CD4-positive, alpha-beta T cell (primary cell): ENCODE data around the gene FA2H. TPM values are rescaled to one million over a fixed set of nuclear protein-coding genes. Genes with fewer than 3 reads are reported as not detected.

Experiments
- ATAC-seq: fragments of 200-7000 bp; cut with Tn5 transposase; one replicate; pipeline ENCODE4 v1.10.0; 2022; ENCODE audit warnings: mild to moderate bottlenecking; ENCODE audit not compliant: poor library complexity
- CTCF ChIA-PET: fragments of 350-600 bp; sonication (Branson Sonifier 250); formaldehyde crosslinking; loops from one replicate; lab custom pipeline; 2021; ENCODE audit warnings: antibody characterized with exemption, inconsistent platforms; lab: Charles Lee
- POLR2A ChIA-PET: fragments of 350-600 bp; sonication (Branson Sonifier 250); formaldehyde crosslinking; loops from one replicate; lab custom pipeline; 2021; ENCODE audit warnings: antibody characterized with exemption, inconsistent platforms; lab: Charles Lee
- DNase-seq, 14 experiments: peaks; one replicate each; pipeline ENCODE4 v3.0.0-alpha.2; 2013 to 2020; ENCODE audit warnings: mixed read lengths in 2 of 14
- H3K27ac ChIP-seq, 2 donors: one replicate each; pipeline versions ENCODE4 v1.5.1 to v1.7.0; 2013; ENCODE audit warnings: low read length in 2 of 2, low read depth in 1 of 2, mild to moderate bottlenecking in 1 of 2
- H3K27me3 ChIP-seq, 2 experiments: 1 replicate in 1 of 2; 2 replicates in 1 of 2; pipeline versions ENCODE4 v1.6.1 to v1.7.0; 2013; ENCODE audit warnings: low read length in 2 of 2, control low read depth in 1 of 2, mild to moderate bottlenecking in 1 of 2, moderate library complexity in 1 of 2; ENCODE audit not compliant: insufficient read depth in 2 of 2, control insufficient read depth in 1 of 2
- H3K36me3 ChIP-seq: one replicate; pipeline ENCODE4 v1.6.1; 2013; ENCODE audit warnings: low read length, control low read depth; ENCODE audit not compliant: insufficient read depth
- H3K4me1 ChIP-seq: one replicate; pipeline ENCODE4 v1.6.1; 2013; ENCODE audit warnings: low read length, control low read depth; ENCODE audit not compliant: insufficient read depth
- H3K4me3 ChIP-seq: one replicate; pipeline ENCODE4 v1.5.1; 2013; ENCODE audit warnings: mild to moderate bottlenecking, low read length, moderate library complexity
- H3K9me3 ChIP-seq, 2 experiments: 1 replicate in 1 of 2; 2 replicates in 1 of 2; pipeline versions ENCODE4 v1.6.1 to v1.7.0; 2013; ENCODE audit warnings: low read length in 2 of 2, mild to moderate bottlenecking in 2 of 2, control low read depth in 1 of 2, moderate library complexity in 1 of 2; ENCODE audit not compliant: control insufficient read depth in 1 of 2, insufficient read depth in 1 of 2
- H3K27ac Mint-ChIP-seq: one replicate; pipeline ENCODE4 v1.8.0; 2020; ENCODE audit warnings: mixed read lengths
- H3K27me3 Mint-ChIP-seq: one replicate; pipeline ENCODE4 v1.8.0; 2021; ENCODE audit warnings: mixed read lengths
- H3K36me3 Mint-ChIP-seq: one replicate; pipeline ENCODE4 v1.8.0; 2021; ENCODE audit warnings: low read depth, mixed read lengths
- H3K4me1 Mint-ChIP-seq: one replicate; pipeline ENCODE4 v1.8.0; 2021; ENCODE audit warnings: low read depth, mixed read lengths
- H3K4me3 Mint-ChIP-seq: one replicate; pipeline ENCODE4 v1.8.0; 2020; ENCODE audit warnings: mild to moderate bottlenecking, mixed read lengths
- H3K9me3 Mint-ChIP-seq: one replicate; pipeline ENCODE4 v1.8.0; 2020; ENCODE audit warnings: mixed read lengths
- intact Hi-C, 2 experiments: fragments of 100-400 bp; cut with DNase I in 1 of 2; cut with micrococcal nuclease in 1 of 2; formaldehyde crosslinking; loops; one replicate each; pipeline versions ENCODE4 v1.15.1 to v1.9.0; 2023 to 2025; cut with DNase I, micrococcal nuclease
- polyA plus RNA-seq, 2 donors: library from polyadenylated mRNA; unstranded; fragments of 120-200 nt; gene quantifications; one replicate each; pipeline ENCODE4 v1.2.1, GENCODE V29; 2013
- total RNA-seq, 174 experiments: library from RNA in 2 of 174; stranded (reverse) in 2 of 174; gene quantifications; one replicate each; pipeline ENCODE4 v1.2.3 and lab custom pipeline; 2021 to 2026
- TF ChIP-seq, protein P1 (sequence below): fragments of 200-600 bp; IDR thresholded peaks from one replicate; pipeline ENCODE4 v1.8.0; 2022; ENCODE audit warnings: antibody characterized with exemption, mild to moderate bottlenecking

The FA2H gene
- total RNA-seq (not detected), total RNA-seq (lab: John Stamatoyannopoulos, UW) (0 to 0.52 (median 0) reads per million in 172 experiments)
- 0.15 TPM for polyA plus RNA-seq (2013, experiment 1 of 2)
- polyA plus RNA-seq (2013, experiment 2 of 2), result 0.52 TPM

DNA sequence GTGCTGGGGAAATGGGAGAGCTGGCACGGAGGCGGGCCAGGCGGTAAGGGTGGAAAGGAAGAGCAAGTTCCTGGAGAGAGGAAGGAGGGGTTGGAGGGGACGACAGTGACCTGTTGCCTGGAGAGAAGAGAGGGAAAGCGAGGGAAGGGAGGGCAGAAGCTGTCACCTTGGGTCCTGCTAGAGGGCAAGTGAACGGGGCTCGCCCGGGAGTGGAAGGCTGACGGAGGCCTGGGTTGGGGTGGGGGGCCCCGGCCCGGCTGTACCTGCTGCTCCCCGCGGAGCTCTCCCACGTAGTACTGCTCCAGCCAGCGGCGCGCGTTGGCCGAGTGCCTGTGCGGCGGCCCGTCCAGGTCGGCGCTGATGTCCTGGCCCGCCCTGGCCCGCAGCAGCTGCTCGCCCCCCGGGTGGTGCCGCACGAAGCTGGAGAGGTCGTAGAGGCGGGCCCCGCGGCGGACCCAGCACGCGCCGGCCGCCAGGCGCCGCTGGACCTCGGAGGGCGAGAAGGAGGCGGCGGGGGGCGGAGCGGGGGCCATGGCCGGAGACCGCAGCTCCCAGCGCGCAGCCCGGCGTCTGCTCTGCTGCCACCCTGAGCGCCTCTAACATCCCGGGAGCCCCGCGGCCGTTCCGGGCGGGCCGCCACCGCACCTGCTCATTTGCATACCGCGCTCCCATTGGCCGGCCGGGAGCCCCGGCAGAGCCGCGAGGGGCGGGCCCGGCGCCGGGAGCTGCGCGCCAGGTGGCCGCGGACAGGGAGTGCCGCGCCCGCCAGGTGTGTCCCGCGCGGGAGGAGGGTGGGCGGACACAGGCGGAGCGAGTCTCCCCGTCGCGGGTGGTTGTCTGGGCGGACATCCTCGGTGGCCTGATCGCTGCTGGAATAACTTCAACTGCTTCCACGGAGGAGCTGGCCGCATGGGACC is at the start of gene FA2H:
Gene FA2H (minus strand): TSS at position 598 of the 917 bp plus-strand sequence. CDS start 65 bp downstream, at position 533.
- no peaks in the 10 kb centered on the region for H3K36me3 Mint-ChIP-seq

DNA sequence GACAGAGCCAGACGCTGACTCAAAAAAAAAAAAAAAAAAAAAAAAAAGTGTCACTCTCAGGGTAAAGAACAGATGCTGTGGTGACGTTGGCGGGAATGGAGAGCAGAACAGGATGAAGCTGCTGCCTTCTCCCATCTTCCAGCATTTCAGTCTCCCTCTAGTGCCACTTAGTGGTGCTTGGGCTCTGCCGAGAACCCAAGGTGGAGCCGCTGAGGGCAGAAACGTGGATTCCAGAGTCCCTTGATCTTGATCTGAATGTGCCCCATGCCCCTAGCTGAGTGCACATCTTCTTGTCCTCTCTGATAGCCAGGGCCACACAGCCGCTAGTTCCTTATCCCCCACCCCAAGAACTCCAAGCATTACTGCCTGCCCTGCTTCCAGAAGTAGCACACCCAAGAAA is 43.2 kb upstream of the FA2H start:
- ATAC-seq, result no peak
- CTCF ChIA-PET, result no interaction called here

More for the DNA sequence above, at the start of gene FA2H:
- peak; percentile 98 for ATAC-seq
- peaks cover 32 to 37% of the 10 kb centered on the region in 2 experiments for H3K27me3 ChIP-seq
- H3K4me1 Mint-ChIP-seq, result peaks cover 15% of the 10 kb centered on the region
- peak; percentile 36 to 84 (median 56) for DNase-seq
- no peak within 1 kb of the TSS for H3K27ac Mint-ChIP-seq
- ChIA-PET POLR2A (interaction anchor here (0.6 kb wide), 1 partner anchor 297 kb away, joined by 4 read pairs; no protein-coding TSS in a partner anchor), CTCF (interaction anchor here (1.2 kb wide), 1 partner anchor 88 kb away, joined by 5 read pairs; no protein-coding TSS in a partner anchor)
- intact Hi-C loops, result no loop called here
- peaks cover 0 to 7% of the 10 kb centered on the region in 2 experiments for H3K9me3 ChIP-seq
- no peaks in the 10 kb centered on the region for H3K9me3 Mint-ChIP-seq
- H3K36me3 ChIP-seq, result no peaks in the 10 kb centered on the region
- no peak within 1 kb of the TSS for H3K27ac ChIP-seq
- H3K4me3 Mint-ChIP-seq, result peak within 1 kb of the TSS; percentile 78
- no peak within 1 kb of the TSS for H3K4me3 ChIP-seq
- H3K4me1 ChIP-seq, result peaks cover 12% of the 10 kb centered on the region
- TF ChIP-seq, protein P1, sequence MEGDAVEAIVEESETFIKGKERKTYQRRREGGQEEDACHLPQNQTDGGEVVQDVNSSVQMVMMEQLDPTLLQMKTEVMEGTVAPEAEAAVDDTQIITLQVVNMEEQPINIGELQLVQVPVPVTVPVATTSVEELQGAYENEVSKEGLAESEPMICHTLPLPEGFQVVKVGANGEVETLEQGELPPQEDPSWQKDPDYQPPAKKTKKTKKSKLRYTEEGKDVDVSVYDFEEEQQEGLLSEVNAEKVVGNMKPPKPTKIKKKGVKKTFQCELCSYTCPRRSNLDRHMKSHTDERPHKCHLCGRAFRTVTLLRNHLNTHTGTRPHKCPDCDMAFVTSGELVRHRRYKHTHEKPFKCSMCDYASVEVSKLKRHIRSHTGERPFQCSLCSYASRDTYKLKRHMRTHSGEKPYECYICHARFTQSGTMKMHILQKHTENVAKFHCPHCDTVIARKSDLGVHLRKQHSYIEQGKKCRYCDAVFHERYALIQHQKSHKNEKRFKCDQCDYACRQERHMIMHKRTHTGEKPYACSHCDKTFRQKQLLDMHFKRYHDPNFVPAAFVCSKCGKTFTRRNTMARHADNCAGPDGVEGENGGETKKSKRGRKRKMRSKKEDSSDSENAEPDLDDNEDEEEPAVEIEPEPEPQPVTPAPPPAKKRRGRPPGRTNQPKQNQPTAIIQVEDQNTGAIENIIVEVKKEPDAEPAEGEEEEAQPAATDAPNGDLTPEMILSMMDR, result no peak
- peaks cover 44% of the 10 kb centered on the region for H3K27me3 Mint-ChIP-seq

DNA sequence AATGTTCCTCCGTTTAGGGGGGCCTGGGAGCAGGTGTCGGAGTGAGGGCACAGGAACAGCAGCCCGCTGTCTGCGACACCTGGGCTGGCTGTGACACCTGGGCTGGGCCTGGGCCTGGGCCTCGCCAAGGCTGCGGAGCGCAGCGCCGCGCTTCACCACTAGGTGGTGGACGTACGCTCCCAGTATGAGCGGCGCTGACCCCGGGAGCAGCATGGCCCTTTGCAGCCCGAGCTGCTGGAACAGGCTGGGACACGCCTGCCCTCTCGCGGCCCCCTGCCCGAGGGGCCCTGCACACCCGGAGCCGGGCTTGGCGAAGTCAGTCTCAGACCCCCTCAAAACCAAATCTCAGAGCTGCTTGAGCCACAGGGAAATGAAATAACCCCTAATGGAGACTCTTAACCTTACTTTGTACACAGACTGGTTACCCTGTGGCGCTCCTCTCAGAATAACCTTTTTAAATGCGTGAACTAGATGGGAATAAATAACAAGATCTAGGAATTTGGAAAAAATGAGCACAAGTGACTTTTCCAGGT is 38.6 kb upstream of the FA2H start:
- DNase-seq (peak; percentile 50 to 84 (median 66)), ATAC-seq (peak; percentile 99)
- Histone ChIP-seq H3K27ac (no peak overlapping the region), H3K9me3 (no peaks in the 10 kb centered on the region), H3K4me3 (no peak overlapping the region), H3K36me3 (no peaks in the 10 kb centered on the region), H3K4me1 (peaks cover 6% of the 10 kb centered on the region), H3K27me3 (no peaks in the 10 kb centered on the region)
- POLR2A ChIA-PET, result no interaction called here
- intact Hi-C loops, result loop anchor here (1.0 to 2.0 kb wide), 4 partner anchors 50 to 298 kb away; no protein-coding TSS in a partner anchor
- no peak overlapping the region for H3K4me3 Mint-ChIP-seq
- no peaks in the 10 kb centered on the region for H3K36me3 Mint-ChIP-seq
- CTCF ChIA-PET, result interaction anchor here (0.6 to 4.3 kb wide), 5 partner anchors 15 to 298 kb away, joined by 3 to 23 read pairs (median 3); no protein-coding TSS in a partner anchor
- no peaks in the 10 kb centered on the region for H3K9me3 Mint-ChIP-seq
- TF ChIP-seq, protein P1, result peak; percentile 96
- no peaks in the 10 kb centered on the region for H3K27me3 Mint-ChIP-seq
- H3K27ac Mint-ChIP-seq, result no peak overlapping the region
- H3K4me1 Mint-ChIP-seq, result no peaks in the 10 kb centered on the region

More for the DNA sequence above, 43.2 kb upstream of the FA2H start:
- no peaks in the 10 kb centered on the region for H3K9me3 ChIP-seq
- H3K4me3 ChIP-seq, result no peak overlapping the region
- no peak overlapping the region for H3K27ac Mint-ChIP-seq
- no peaks in the 10 kb centered on the region for H3K4me1 Mint-ChIP-seq
- H3K27me3 ChIP-seq, result peaks cover 0 to 3% of the 10 kb centered on the region in 2 experiments
- intact Hi-C loops, result no loop called here
- DNase-seq, result no peak
- H3K27ac ChIP-seq, result no peak overlapping the region
- no peak overlapping the region for H3K4me3 Mint-ChIP-seq
- H3K9me3 Mint-ChIP-seq, result no peaks in the 10 kb centered on the region
- H3K27me3 Mint-ChIP-seq, result no peaks in the 10 kb centered on the region
- H3K4me1 ChIP-seq, result peaks cover 5% of the 10 kb centered on the region
- H3K36me3 ChIP-seq, result no peaks in the 10 kb centered on the region
- TF ChIP-seq, protein P1, result no peak
- H3K36me3 Mint-ChIP-seq, result no peaks in the 10 kb centered on the region
- POLR2A ChIA-PET, result no interaction called here
